NCI-H524 (cell line): ENCODE results near the gene C1orf159.
"Not testable (repeated sequence)": the region's sequence is repeated elsewhere in the genome, so short reads cannot be mapped to it uniquely, and the experiment has no call there.

Experiments used
- DNase-seq, 2 experiments: peaks; one replicate each; lab custom pipeline; 2025; lab: John Stamatoyannopoulos, UW

C1orf159 gene

DNA sequence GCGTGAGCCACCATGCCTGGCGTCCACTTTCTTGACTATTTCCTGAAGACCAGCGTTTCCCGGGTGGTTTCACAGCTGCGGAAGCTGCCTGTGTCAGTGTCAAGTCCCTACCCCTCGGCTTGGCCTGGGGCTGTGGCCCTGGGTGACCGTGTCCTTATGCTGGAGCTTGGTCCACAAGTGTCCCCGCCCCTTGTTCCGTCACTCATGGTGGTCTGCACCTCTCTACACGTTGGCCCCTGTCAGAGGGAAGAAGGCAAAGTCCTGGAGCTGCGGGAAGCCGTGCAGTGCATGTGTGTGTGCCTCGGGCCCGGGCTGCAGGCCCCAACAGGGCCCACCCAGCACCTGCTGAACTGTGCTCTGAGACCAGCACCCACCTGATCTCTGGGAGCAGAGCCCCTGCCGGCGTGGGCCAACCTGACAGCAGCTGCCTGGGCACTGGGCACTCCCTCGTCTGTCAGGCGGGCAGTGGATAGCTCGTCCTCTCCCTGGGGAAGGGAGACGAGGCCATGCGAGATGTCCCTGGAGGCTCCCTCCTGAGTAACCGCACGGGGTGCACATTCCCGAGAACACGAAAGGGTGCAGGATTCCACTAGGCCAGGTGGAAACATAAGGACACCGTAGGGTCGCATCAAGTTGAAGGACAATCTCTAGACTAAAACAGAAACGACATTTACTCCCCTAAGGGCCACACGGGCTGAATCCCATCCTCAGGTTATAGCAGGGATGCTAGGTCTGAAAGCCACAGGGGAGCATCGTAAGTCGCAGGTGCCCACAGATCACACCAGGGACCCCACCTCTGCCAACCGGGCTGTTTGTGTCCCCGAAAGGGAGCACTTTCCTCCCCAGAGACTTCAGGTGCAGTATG, 2.4 kb upstream of the C1orf159 start:
- DNase-seq: no peak

DNA sequence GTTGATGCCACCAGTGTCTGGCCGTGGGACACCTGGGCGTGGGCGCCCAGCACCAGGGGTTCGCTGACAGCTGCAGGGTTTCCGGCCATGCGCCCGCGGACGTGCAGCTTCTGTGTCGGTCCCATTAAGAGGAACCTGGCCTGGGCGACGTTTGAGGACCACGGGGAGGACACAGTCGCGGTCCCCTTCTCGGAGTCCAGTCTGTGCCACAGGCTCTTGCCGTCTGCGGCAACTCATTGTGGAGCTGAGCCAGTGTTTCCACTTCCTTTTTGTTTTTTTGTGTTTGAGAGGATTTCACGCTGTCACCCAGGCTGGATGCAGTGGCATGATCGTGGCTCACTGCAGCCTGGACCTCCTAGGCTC, 1.6 kb upstream of the C1orf159 start:
- DNase-seq: no peak

DNA sequence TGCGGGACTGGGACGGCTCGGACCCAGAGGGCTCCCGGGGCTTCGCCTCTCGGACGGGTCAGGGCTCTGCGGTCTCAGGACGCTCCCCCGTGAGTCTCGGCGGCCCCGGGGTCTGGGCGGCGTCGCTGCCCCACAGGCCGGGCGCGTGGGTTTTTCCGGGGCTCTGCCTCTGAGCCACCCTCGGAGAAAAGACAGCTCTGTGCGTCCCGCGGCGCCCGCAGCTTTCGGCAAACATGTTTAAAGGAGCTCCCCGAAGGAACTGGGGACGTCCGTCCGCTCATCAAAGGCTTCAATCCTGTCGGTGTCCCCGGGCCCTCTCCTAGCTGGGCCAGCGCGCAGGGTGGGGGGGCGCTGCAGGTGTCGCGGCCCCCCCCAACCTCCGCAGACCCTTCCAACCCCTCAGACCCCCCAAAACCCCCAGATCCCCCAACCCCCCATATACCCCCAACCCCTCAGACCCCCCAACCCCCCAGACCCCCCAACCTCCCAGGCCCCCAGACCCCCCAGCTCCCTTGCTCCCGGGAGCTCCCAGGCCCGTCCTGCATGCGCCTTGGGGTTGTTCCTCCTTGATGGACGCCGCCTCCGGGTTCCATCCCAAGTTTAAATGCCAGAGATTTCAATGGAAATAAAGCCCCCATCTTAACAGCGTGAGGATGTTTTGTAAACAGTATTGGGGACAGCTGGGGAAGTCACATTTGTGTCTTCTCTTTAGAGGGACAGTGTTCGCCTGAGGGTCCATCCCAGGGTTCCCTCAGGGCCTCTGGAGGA, 996 bp upstream of the C1orf159 start:
- DNase-seq: no peak

- DNase-seq: no peak
Measured at GRCh38 chr1:1115136-1115785, 628 bp downstream of the C1orf159 start.

DNA sequence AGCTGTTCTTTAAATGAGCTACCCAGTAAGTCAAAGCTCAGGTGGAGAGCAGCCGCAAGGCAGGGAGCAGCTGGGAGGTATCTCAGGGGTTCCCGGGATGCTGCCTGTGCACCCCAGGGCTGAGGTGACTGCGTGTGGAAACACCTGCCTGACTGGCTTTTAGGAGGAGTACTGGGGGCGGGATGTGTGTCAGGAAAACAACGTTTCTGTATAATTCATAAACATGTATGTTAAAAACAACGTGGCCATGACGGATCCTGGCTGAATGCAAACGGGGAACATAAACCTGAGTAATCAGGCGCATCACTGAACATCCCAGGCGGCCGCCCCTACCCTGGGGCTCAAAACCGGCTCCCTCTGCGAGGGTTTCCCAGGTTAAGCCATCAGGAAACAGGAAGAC, 1.5 kb downstream of the C1orf159 start:
- DNase-seq: no peak

DNA sequence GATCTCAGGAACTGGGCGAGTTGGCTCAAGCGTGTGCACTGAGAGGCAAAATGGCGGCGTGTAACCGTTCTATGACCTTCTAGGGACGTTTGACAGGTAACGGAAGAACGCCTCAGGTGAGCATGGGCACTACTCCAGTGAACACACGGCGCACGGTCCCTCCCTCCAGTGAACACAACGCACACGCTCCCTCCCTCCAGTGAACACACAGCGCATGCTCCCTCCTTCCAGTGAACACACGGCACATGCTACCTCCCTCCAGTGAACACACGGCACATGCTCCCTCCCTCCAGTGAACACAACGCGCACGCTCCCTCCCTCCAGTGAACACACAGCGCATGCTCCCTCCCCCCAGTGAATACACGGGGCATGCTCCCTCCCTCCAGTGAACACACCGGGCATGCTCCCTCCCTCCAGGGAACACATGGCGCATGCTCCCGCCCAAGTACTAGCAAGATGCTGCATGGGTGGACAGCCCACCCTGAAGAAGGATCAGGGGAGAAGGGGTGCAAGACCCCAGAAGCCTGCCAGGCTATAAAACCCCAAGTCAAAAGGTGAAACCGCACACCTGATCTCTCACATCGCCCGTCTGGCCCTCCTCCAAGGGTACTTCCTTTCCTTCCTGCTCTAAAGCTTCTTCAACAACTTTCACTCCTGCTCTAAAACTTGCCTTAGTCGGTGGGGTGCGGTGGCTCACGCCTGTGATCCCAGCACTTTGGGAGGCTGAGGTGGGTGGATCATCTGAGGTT, 3.5 kb downstream of the C1orf159 start:
- DNase-seq: no peak

DNA sequence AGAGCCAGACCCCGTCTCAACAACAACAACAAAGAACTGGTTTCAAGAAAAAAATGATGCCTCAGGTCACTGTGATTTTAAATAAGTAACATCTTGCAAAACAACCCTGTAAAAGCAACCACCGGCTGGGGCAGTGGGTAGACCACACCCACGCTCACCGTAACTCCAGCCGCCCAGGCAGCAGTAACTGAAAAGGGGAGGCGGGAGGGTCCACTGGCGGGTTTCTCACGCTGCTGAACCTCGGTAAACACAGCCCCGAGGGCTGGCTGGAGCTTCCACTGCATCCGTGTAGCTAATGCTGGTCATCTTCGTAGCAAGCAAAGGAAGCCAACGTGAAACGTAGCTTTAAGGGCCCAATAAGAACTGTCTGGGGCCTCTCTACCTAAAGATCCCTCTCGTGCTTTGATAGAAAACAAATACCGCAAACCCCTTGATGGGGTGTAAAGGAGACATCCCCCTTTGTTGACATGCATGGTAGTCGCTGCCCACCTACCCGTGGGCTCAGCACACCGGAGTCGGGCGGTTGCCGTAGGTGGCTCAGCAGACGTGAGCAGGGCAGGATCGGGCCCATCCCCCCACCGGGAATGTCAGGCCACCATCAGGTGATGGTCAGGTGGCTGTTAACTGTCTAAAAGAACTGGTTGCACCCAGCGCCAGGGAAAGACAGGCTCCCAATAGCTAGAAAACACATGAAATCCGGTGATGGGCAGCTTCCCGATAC, 4.2 kb downstream of the C1orf159 start:
- no peak for DNase-seq

- no peak for DNase-seq
Measured at GRCh38 chr1:1110561-1110971, 5.3 kb downstream of the C1orf159 start.

- DNase-seq: no peak
Measured at GRCh38 chr1:1109743-1110142, 6.1 kb downstream of the C1orf159 start.

- DNase-seq: no peak
Measured at GRCh38 chr1:1106510-1107221, 9.2 kb downstream of the C1orf159 start.

DNA sequence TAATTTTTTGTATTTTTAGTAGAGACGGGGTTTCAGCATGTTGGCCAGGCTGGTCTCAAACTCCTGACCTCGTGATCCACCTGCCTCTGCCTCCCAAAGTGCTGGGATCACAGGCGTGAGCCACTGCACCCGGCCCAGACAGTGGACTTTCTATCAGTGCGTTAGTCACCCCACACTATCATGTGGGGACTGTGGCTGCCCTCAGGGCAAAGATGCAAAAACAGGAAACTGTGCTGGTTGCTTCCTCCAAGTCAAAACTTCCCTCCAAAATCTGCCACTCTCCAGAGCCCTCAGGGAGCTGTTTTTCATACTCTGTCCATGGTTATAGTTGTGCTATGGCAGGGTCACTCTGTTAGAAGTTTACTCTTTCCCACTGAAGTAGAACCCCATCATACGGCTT, 11.7 kb downstream of the C1orf159 start:
- not testable (repeated sequence) for DNase-seq

- no peak for DNase-seq
Measured at GRCh38 chr1:1101503-1101902, 14.4 kb downstream of the C1orf159 start.

DNA sequence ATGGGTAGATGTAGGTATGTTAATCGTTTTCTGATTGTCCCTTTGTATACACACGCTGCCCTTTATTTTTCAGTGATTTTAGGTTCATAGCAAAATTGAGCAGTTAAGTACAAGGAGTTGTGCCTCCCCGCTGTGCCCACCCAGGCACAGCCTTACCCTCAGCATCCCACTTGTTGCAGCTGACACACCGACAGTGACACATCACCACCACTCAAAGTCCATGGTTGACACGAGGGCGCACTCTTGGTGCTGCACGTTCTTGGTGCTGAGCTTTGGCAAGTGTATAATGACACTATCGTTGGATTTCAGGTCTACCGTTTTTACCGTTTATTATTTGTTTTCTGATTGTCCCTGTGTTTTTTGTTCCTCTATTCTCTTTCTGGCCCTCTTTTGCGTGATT, 15.6 kb downstream of the C1orf159 start:
- no peak for DNase-seq

DNA sequence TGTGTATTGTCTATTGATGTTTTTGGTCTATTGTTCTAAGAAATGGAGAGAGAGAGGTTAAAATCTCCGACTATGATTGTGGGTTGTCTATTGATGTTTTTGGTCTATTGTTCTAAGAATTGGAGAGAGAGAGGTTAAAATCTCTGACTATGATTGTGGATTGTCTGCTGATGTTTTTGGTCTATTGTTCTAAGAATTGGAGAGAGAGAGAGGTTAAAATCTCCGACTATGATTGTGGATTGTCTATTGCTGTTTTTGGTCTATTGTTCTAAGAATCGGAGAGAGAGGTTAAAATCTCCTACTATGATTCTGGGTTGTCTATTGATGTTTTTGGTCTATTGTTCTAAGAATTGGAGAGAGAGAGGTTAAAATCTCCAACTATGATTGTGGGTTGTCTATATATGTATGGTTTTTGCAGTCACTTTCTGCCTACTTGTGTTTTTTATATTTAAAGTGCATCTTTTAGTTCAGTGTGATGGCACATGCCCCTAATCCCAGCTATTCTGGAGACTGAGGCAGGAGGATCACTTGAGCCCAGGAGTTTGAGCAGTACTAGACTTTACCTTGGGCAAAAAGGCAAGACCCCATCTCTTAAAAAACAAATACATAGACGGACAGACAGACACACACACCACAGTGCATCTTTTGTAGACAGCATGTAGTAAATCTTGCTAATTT, 16.2 kb downstream of the C1orf159 start:
- DNase-seq: no peak

GRCh38 chr1:1098681-1099421, 17.0 kb downstream of the C1orf159 start:
- DNase-seq: no peak

- not testable (repeated sequence) for DNase-seq
Measured at GRCh38 chr1:1096136-1096535, 19.8 kb downstream of the C1orf159 start.

GRCh38 chr1:1094981-1095380, 20.9 kb downstream of the C1orf159 start:
- DNase-seq: no peak

GRCh38 chr1:1093610-1093943, 22.3 kb downstream of the C1orf159 start:
- no peak for DNase-seq

- DNase-seq: no peak
Measured at GRCh38 chr1:1092894-1093609, 22.8 kb downstream of the C1orf159 start.
